HG02885 (cell line): ENCODE results near the gene SOD2.
"Not testable (repeated sequence)": the region's sequence is repeated elsewhere in the genome, so short reads cannot be mapped to it uniquely, and the experiment has no call there.

Experiments
- ATAC-seq: cut with Tn5 transposase; IDR thresholded peaks from one replicate; pipeline ENCODE4 v1.9.1; 2021; ENCODE audit warnings: mild to moderate bottlenecking; ENCODE audit not compliant: unreplicated experiment, poor library complexity

SOD2 gene

GRCh38 chr6:159716247-159717096, 23.4 kb upstream of the SOD2 start:
- ATAC-seq, result no peak

DNA sequence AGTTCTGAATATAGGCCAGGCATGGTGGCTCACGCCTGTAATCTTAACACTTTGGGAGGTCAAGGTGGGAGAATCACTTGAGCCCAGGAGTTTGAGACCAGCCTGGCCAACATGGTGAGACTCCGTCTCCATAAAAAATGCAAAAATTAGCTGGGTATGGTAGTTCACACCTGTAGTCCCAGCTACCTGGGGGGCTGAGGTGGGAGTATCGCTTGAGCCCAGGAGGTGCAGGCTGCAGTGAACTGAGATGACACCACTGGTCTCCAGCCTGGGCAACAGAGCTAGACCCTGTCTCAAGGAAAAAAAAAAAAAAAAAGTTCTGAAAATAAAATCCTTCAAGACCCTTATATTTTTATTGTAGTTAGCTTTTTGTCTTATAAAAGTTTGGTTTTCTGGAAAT, 22.6 kb upstream of the SOD2 start:
- ATAC-seq, result no peak

GRCh38 chr6:159715166-159715565, 22.1 kb upstream of the SOD2 start:
- no peak for ATAC-seq

DNA sequence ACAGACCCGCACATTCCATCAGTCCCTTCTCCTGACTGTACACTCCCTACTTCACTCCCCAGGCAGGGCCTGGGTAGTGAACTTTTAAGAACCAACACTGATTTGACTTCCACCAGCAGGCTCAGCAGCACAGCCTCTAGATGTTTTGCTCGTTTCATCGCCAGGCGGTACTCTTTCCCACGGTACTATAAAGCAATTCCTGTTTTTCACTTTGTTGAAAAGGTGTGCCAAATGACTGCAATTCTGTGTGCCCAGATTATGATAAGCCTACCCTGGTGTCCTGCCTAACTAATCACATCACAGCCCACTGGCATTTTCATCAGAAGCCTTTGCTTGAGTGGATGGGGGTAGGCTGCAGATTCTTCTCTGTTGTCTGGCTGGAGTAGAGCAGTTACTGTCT, 21.4 kb upstream of the SOD2 start:
- no peak for ATAC-seq

- ATAC-seq, result no peak
Observed at GRCh38 chr6:159713984-159714383, 20.9 kb upstream of the SOD2 start.

GRCh38 chr6:159712389-159712788, 19.3 kb upstream of the SOD2 start:
- ATAC-seq, result not testable (repeated sequence)

DNA sequence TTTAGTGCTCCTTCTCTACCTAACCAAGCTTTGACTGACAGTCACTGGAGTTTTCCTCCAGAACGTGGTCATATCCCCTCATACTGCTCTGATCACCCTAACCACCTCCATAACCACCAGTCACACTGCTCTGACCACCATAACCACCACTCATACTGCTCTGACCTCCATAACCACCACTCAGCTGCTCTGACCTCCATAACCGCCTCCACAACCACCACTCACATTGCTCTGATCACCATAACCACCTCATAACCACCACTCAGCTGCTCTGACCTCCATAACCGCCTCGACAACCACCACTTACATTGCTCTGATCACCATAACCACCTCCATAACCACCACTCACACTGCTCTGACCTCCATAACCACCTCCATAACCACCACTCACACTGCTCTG, 17.6 kb upstream of the SOD2 start:
- not testable (repeated sequence) for ATAC-seq

GRCh38 chr6:159701413-159701999, 8.5 kb upstream of the SOD2 start:
- no peak for ATAC-seq

DNA sequence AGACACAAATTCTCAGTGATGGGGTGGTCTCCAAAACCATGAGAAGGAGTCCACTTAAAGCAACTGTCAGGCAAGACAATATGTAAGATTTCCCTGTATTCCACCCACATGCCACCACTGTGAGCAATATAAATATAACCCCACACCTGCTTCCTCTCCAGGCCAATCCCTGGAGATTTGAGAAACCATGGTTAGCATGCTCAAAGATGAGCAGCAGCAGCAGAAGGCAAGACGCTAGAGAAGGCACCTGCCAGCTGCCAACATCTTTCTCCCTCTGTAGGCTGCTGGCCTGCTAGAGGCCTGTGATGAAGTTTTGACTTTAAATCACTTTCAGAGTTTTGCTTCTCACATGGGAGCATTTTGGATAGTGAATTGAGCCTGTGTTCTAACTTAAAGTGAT, 7.9 kb upstream of the SOD2 start:
- no peak for ATAC-seq

- ATAC-seq, result no peak
Observed at GRCh38 chr6:159695984-159696383, 2.9 kb upstream of the SOD2 start.

- peak; percentile 1 for ATAC-seq
Observed at GRCh38 chr6:159693894-159694545, 979 bp upstream of the SOD2 start.

DNA sequence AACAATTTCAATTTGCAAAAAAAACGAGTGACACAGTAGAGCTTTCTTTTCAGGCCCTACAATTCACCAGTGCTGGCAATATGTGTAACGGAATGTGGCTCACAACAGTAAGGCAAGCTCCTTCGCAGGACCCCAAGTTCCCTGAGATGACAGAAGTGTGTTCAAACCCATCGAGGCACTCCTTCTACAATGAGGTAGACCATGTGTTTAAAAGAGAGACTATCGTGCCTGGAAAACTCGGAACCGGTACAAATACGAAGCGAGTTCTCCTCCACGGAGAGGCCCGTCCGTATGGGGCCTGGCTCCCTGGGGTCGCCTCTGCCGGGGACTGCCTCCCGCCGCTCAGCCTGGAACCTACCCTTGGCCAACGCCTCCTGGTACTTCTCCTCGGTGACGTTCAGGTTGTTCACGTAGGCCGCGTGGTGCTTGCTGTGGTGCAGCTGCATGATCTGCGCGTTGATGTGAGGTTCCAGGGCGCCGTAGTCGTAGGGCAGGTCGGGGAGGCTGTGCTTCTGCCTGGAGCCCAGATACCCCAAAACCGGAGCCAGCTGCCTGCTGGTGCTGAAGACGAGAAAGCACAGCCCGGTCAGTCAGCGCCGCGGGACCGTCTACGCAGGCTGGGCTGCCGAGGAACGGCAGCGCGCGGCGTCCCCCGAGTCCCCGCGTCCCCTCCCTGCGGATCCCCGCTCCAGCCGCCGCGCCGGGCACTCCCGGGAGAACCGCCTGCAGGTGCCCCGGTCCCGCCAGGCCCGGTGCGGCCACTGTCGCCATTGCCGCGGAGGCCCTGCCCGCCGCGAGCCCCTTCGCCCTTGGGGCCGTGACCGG, 526 bp downstream of the SOD2 start:
- peak; percentile 35 for ATAC-seq

- no peak for ATAC-seq
Observed at GRCh38 chr6:159691963-159692287, 1.1 kb downstream of the SOD2 start.

GRCh38 chr6:159691133-159691962, 1.7 kb downstream of the SOD2 start:
- no peak for ATAC-seq

DNA sequence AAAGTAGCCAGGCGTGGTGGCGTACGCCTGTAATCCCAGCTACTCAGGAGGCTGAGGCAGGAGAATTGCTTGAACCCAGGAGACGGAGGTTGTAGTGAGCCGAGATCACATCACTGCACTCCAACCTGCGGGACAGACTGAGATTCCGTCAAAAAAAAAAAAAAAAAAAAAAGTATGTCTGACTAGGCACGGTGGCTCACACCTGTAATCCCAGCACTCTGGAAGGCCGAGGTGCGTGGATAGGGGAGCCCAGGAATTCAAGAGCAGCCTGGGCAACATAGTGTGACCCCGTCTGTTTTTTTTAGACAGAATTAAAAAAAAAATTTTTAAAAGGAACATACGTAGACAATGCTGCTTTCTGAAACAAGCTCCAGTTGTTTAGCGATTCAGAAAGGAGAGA, 2.9 kb downstream of the SOD2 start:
- not testable (repeated sequence) for ATAC-seq

DNA sequence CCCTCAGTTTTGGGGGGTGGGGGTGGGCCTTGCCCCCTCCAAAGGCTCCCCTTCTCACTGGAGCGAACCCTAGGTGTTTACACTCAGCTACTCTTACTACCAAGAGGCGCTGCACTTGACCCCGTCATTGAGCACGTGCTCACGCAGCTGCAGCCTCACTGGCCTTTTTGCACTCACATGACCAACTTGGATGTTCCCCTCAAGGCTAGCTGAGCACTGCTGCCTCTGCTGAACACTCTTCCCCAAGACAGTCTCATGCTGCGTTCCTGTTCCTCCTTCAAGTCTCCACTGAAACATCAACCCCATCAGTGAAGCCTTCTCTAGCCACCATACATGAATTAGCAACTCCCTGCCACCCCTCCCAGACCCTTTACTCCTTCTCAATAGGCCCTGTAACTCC, 4.0 kb downstream of the SOD2 start:
- no peak for ATAC-seq

GRCh38 chr6:159688266-159688905, 4.7 kb downstream of the SOD2 start:
- ATAC-seq, result no peak

DNA sequence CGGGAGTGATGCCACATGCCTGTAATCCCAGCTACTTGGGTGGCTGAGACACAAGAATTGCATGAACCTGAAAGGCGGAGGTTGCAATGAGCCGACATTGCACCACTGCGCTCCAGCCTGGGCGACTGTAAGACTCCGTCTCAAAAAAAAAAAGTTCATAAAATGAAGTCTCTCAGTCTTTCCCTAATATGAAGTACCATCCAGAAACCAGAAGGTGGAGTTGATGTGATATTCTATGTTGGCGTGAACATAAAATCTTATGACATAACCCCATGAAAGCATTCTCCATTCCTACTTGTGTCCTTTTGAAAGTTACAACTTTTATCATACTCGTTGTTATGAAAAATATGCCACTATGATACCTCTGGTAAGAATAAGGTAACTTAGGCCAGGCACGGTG, 5.7 kb downstream of the SOD2 start:
- ATAC-seq, result no peak

DNA sequence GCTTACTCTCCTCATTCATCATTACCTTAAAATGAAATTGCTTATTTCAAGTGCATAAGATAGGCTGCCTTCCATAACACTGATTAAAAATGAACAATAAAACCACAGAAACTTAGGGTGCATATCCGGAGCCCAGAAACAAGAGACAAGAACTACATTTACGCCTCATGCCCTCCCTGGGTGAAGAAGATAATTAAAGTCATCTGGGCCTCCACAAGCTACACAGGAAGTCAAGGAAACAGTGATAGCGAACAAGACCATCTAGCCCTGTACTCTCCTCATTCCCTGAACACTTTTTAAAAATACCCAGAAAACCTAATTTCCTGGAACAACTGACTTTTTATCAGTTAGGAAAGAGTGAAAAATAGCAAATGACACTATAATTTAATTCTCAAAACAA, 6.3 kb downstream of the SOD2 start:
- ATAC-seq, result no peak
